Ectodermal cell (in vitro differentiated cells): ENCODE results near the gene LPCAT1.
"Not testable (repeated sequence)": the region's sequence is repeated elsewhere in the genome, so short reads cannot be mapped to it uniquely, and the experiment has no call there.

Source experiments
- H3K27ac ChIP-seq: 2 replicates; pipeline ENCODE4 v1.7.0; 2013; ENCODE audit warnings: mild to moderate bottlenecking, low read depth, low read length; ENCODE audit not compliant: insufficient read depth, poor library complexity, severe bottlenecking
- H3K27me3 ChIP-seq: 2 replicates; pipeline ENCODE4 v1.7.0; 2013; ENCODE audit warnings: mild to moderate bottlenecking, low read length; ENCODE audit not compliant: insufficient read depth, control insufficient read depth, poor library complexity, severe bottlenecking
- H3K36me3 ChIP-seq: one replicate; pipeline ENCODE4 v1.7.0; 2013; ENCODE audit warnings: low read length; ENCODE audit not compliant: control insufficient read depth, insufficient read depth
- H3K4me1 ChIP-seq: one replicate; pipeline ENCODE4 v1.7.0; 2013; ENCODE audit warnings: low read length; ENCODE audit not compliant: control insufficient read depth, insufficient read depth
- H3K4me3 ChIP-seq: 2 replicates; pipeline ENCODE4 v1.7.0; 2013; ENCODE audit warnings: low read depth, low read length, control low read depth; ENCODE audit not compliant: insufficient read depth
- H3K9me3 ChIP-seq: 2 replicates; pipeline ENCODE4 v1.7.0; 2013; ENCODE audit warnings: mild to moderate bottlenecking, low read length, moderate library complexity; ENCODE audit not compliant: control insufficient read depth
- WGBS, 2 experiments: methylation state at CpG; one replicate each; pipeline ENCODE4 v1.1.7; 2013; ENCODE audit warnings: missing lambda C conversion rate in 2 of 2; 5-methylcytosine and 5-hydroxymethylcytosine counted together

Gene LPCAT1

GRCh38 chr5:1477341-1477740 lies 46.4 kb downstream of the LPCAT1 start:
- no peaks in the 10 kb centered on the region for H3K9me3 ChIP-seq
- H3K36me3 ChIP-seq: peaks cover 9% of the 10 kb centered on the region
- 96% methylated on average over 16 of the region's 16 CpGs for WGBS, 2 experiments
- no peak overlapping the region for H3K4me3 ChIP-seq
- H3K27me3 ChIP-seq: no peaks in the 10 kb centered on the region
- H3K27ac ChIP-seq: no peak overlapping the region
- no peaks in the 10 kb centered on the region for H3K4me1 ChIP-seq

- Histone ChIP-seq H3K4me3 (no peak overlapping the region), H3K27me3 (no peaks in the 10 kb centered on the region), H3K9me3 (no peaks in the 10 kb centered on the region), H3K36me3 (peaks cover 9% of the 10 kb centered on the region), H3K4me1 (no peaks in the 10 kb centered on the region), H3K27ac (no peak overlapping the region)
- WGBS, 2 experiments: 94 to 96% methylated on average over 11 of the region's 11 CpGs
These were observed 46.8 kb downstream of the LPCAT1 start for GRCh38 chr5:1476967-1477310.

- no peak overlapping the region for H3K4me3 ChIP-seq
- H3K9me3 ChIP-seq: no peaks in the 10 kb centered on the region
- H3K4me1 ChIP-seq: no peaks in the 10 kb centered on the region
- H3K27me3 ChIP-seq: no peaks in the 10 kb centered on the region
- no peak overlapping the region for H3K27ac ChIP-seq
- peaks cover 9% of the 10 kb centered on the region for H3K36me3 ChIP-seq
- WGBS, 2 experiments: 93 to 94% methylated on average over 28 of the region's 28 CpGs
These were observed 47.4 kb downstream of the LPCAT1 start for GRCh38 chr5:1476181-1476966.

- H3K36me3 ChIP-seq, H3K4me1 ChIP-seq, H3K9me3 ChIP-seq, H3K4me3 ChIP-seq, H3K27ac ChIP-seq, H3K27me3 ChIP-seq: not testable (repeated sequence)
- WGBS, 2 experiments: 93 to 94% methylated on average over 17 of the region's 17 CpGs
These were observed 48.2 kb downstream of the LPCAT1 start for GRCh38 chr5:1475544-1475900.

- Histone ChIP-seq H3K27me3 (no peaks in the 10 kb centered on the region), H3K4me3 (no peak overlapping the region), H3K9me3 (no peaks in the 10 kb centered on the region), H3K27ac (no peak overlapping the region), H3K36me3 (peaks cover 9% of the 10 kb centered on the region), H3K4me1 (no peaks in the 10 kb centered on the region)
- WGBS, 2 experiments: 95% methylated on average over 24 of the region's 24 CpGs
These were observed 48.8 kb downstream of the LPCAT1 start for GRCh38 chr5:1474866-1475543.

- Histone ChIP-seq H3K9me3 (no peaks in the 10 kb centered on the region), H3K36me3 (peaks cover 9% of the 10 kb centered on the region), H3K27ac (no peak overlapping the region), H3K27me3 (no peaks in the 10 kb centered on the region), H3K4me3 (no peak overlapping the region), H3K4me1 (no peaks in the 10 kb centered on the region)
- WGBS, 2 experiments: 96% methylated on average over 21 of the region's 21 CpGs
These were observed 49.4 kb downstream of the LPCAT1 start for GRCh38 chr5:1474183-1474839.

GRCh38 chr5:1473746-1474145 lies 50.0 kb downstream of the LPCAT1 start:
- Histone ChIP-seq H3K36me3 (peaks cover 9% of the 10 kb centered on the region), H3K4me1 (no peaks in the 10 kb centered on the region), H3K27me3 (no peaks in the 10 kb centered on the region), H3K9me3 (no peaks in the 10 kb centered on the region), H3K4me3 (no peak overlapping the region), H3K27ac (no peak overlapping the region)
- 95 to 96% methylated on average over 12 of the region's 12 CpGs for WGBS, 2 experiments

GRCh38 chr5:1472964-1473628 lies 50.7 kb downstream of the LPCAT1 start:
- 94 to 96% methylated on average over 23 of the region's 23 CpGs for WGBS, 2 experiments
- no peak overlapping the region for H3K4me3 ChIP-seq
- peaks cover 9% of the 10 kb centered on the region for H3K36me3 ChIP-seq
- H3K9me3 ChIP-seq: no peaks in the 10 kb centered on the region
- no peaks in the 10 kb centered on the region for H3K4me1 ChIP-seq
- H3K27ac ChIP-seq: no peak overlapping the region
- no peaks in the 10 kb centered on the region for H3K27me3 ChIP-seq

GRCh38 chr5:1471997-1472963 lies 51.5 kb downstream of the LPCAT1 start:
- H3K4me3 ChIP-seq: no peak overlapping the region
- WGBS, 2 experiments: 94 to 95% methylated on average over 27 of the region's 27 CpGs

More at GRCh38 chr5:1471997-1472963, 51.5 kb downstream of the LPCAT1 start:
- no peak overlapping the region for H3K27ac ChIP-seq
- H3K36me3 ChIP-seq: peaks cover 9% of the 10 kb centered on the region
- no peaks in the 10 kb centered on the region for H3K9me3 ChIP-seq
- H3K27me3 ChIP-seq: no peaks in the 10 kb centered on the region
- H3K4me1 ChIP-seq: no peaks in the 10 kb centered on the region
